Liver (tissue), 3 donors: ENCODE data around the gene JPT2.

Source experiments
- CTCF ChIP-seq: fragments of 150-350 bp; IDR thresholded peaks from 2 replicates; pipeline ENCODE4 v1.5.1; 2017; ENCODE audit warnings: improper control_type of control experiment, low read depth, low read length; ENCODE audit not compliant: missing input control
- EGR1 ChIP-seq, 2 donors: IDR thresholded peaks; 2 replicates each; pipeline ENCODE4 v1.6.1; 2016 to 2018; ENCODE audit warnings: antibody characterized with exemption in 2 of 2, low read depth in 2 of 2
- JUND ChIP-seq, 2 donors: IDR thresholded peaks; 2 replicates each; pipeline ENCODE4 v1.6.1; 2016; ENCODE audit warnings: antibody characterized with exemption in 2 of 2
- RAD21 ChIP-seq, 2 donors: IDR thresholded peaks; 2 replicates each; pipeline ENCODE4 v1.6.1; 2016; ENCODE audit warnings: antibody characterized with exemption in 2 of 2, mild to moderate bottlenecking in 2 of 2
- REST ChIP-seq: IDR thresholded peaks from 2 replicates; pipeline ENCODE4 v1.6.1; 2016; ENCODE audit warnings: antibody characterized with exemption, mild to moderate bottlenecking
- RXRA ChIP-seq, 2 donors: IDR thresholded peaks; 2 replicates each; pipeline ENCODE4 v1.6.1; 2017 to 2018; ENCODE audit warnings: antibody characterized with exemption in 2 of 2, mild to moderate bottlenecking in 1 of 2
- SP1 ChIP-seq: IDR thresholded peaks from 2 replicates; pipeline ENCODE4 v1.6.1; 2018; ENCODE audit warnings: antibody characterized with exemption, mild to moderate bottlenecking
- TAF1 ChIP-seq: conservative IDR thresholded peaks from 2 replicates; pipeline ENCODE4 v1.6.1; 2016; ENCODE audit warnings: antibody characterized with exemption, mild to moderate bottlenecking
- TF ChIP-seq, protein P1 (sequence below): IDR thresholded peaks from 2 replicates; pipeline ENCODE4 v1.6.1; 2016; ENCODE audit warnings: antibody characterized with exemption
- TF ChIP-seq, protein P2 (sequence below): IDR thresholded peaks from 2 replicates; pipeline ENCODE4 v1.6.1; 2016; ENCODE audit warnings: antibody characterized with exemption
- donor health status: healthy.
- donor health status: healthy.

- no peak for TF ChIP-seq CTCF
- TF ChIP-seq, protein P1, sequence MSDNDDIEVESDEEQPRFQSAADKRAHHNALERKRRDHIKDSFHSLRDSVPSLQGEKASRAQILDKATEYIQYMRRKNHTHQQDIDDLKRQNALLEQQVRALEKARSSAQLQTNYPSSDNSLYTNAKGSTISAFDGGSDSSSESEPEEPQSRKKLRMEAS, result no peak
- no peak for TF ChIP-seq RAD21 (IDR thresholded peaks at IDR 0.05)
- no peak for TF ChIP-seq REST
- TF ChIP-seq RXRA (IDR thresholded peaks at IDR 0.05), result no peak
- TF ChIP-seq EGR1 (IDR thresholded peaks at IDR 0.05; ENCODE audit: low read depth in 2 of 2), result no peak
- TF ChIP-seq JUND (IDR thresholded peaks at IDR 0.05), result no peak
- TF ChIP-seq SP1, result no peak
- TF ChIP-seq, protein P2, sequence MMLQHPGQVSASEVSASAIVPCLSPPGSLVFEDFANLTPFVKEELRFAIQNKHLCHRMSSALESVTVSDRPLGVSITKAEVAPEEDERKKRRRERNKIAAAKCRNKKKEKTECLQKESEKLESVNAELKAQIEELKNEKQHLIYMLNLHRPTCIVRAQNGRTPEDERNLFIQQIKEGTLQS, result no peak
- no peak for TF ChIP-seq TAF1
Observed at GRCh38 chr16:1653023-1653422, 25.1 kb upstream of the JPT2 start.
